ENCODE data around the gene PLAAT3. TPM values are rescaled to one million over a fixed set of nuclear protein-coding genes. Genes with fewer than 3 reads are reported as not detected.
"Not testable (repeated sequence)": the region's sequence is repeated elsewhere in the genome, so short reads cannot be mapped to it uniquely, and the experiment has no call there.

Gene PLAAT3
- polyA plus RNA-seq, 1 experiment, result 8.1 TPM

GRCh38 chr11:63609971-63610580 is 4.2 kb downstream of the PLAAT3 start:
- no peak overlapping the region for H3K4me3 ChIP-seq (ENCODE audit: low read depth, low read length)
- no peak for TF ChIP-seq CTCF (IDR thresholded peaks at IDR 0.05; ENCODE audit: low read depth, low read length)
- DNase-seq (ENCODE audit: low read depth, low spot score), result no peak
- ChIA-PET CTCF (interaction anchor here (1.1 to 1.4 kb wide), 3 partner anchors 26 to 131 kb away, joined by 3 to 8 read pairs (median 3); no protein-coding TSS in a partner anchor), POLR2A (no interaction called here)
- H3K27me3 ChIP-seq (ENCODE audit: control insufficient read depth, insufficient read depth, low read length), result no peaks in the 10 kb centered on the region
- H3K27ac ChIP-seq (ENCODE audit: low read depth, low read length), result no peak overlapping the region
- H3K9me3 ChIP-seq (ENCODE audit: control insufficient read depth, insufficient read depth, low read length), result peaks cover 3% of the 10 kb centered on the region; the same call in 1 of the 2 replicates

- POLR2A ChIA-PET, result no interaction called here
- CTCF ChIA-PET, result interaction anchor here (1.1 to 1.4 kb wide), 3 partner anchors 26 to 130 kb away, joined by 3 to 8 read pairs (median 3); no protein-coding TSS in a partner anchor
- Histone ChIP-seq H3K9me3 (ENCODE audit: control insufficient read depth, insufficient read depth, low read length) (peaks cover 3% of the 10 kb centered on the region; the same call in 1 of the 2 replicates), H3K4me3 (ENCODE audit: low read depth, low read length) (no peak overlapping the region), H3K27me3 (ENCODE audit: control insufficient read depth, insufficient read depth, low read length) (no peaks in the 10 kb centered on the region), H3K27ac (ENCODE audit: low read depth, low read length) (no peak overlapping the region)
- no peak for TF ChIP-seq CTCF (IDR thresholded peaks at IDR 0.05; ENCODE audit: low read depth, low read length)
- no peak for DNase-seq (ENCODE audit: low read depth, low spot score)
Measured at GRCh38 chr11:63609536-63609935, 4.7 kb downstream of the PLAAT3 start.

GRCh38 chr11:63608353-63609345 is 5.6 kb downstream of the PLAAT3 start:
- Histone ChIP-seq H3K4me3 (ENCODE audit: low read depth, low read length) (no peak overlapping the region), H3K27ac (ENCODE audit: low read depth, low read length) (peak overlapping the region; percentile 31), H3K27me3 (ENCODE audit: control insufficient read depth, insufficient read depth, low read length) (no peaks in the 10 kb centered on the region), H3K9me3 (ENCODE audit: control insufficient read depth, insufficient read depth, low read length) (peaks cover 3% of the 10 kb centered on the region; the same call in 1 of the 2 replicates)
- no peak for TF ChIP-seq CTCF (IDR thresholded peaks at IDR 0.05; ENCODE audit: low read depth, low read length)
- ChIA-PET POLR2A (no interaction called here), CTCF (interaction anchor here (1.4 kb wide), 2 partner anchors 27 to 30 kb away, joined by 3 to 8 read pairs; no protein-coding TSS in a partner anchor)
- DNase-seq (ENCODE audit: low read depth, low spot score), result no peak

- no peak for TF ChIP-seq CTCF (IDR thresholded peaks at IDR 0.05; ENCODE audit: low read depth, low read length)
Measured at GRCh38 chr11:63603180-63603518, 11.1 kb downstream of the PLAAT3 start.

GRCh38 chr11:63602290-63603179 is 11.7 kb downstream of the PLAAT3 start:
- H3K27me3 ChIP-seq (ENCODE audit: control insufficient read depth, insufficient read depth, low read length); DNase-seq (ENCODE audit: low read depth, low spot score); H3K27ac ChIP-seq (ENCODE audit: low read depth, low read length); POLR2A ChIA-PET; H3K4me3 ChIP-seq (ENCODE audit: low read depth, low read length); H3K9me3 ChIP-seq (ENCODE audit: control insufficient read depth, insufficient read depth, low read length): not testable (repeated sequence)
- CTCF ChIA-PET, result interaction anchor here (0.7 kb wide), 2 partner anchors 32 to 60 kb away, joined by 3 read pairs; no protein-coding TSS in a partner anchor

More at GRCh38 chr11:63603180-63603518, 11.1 kb downstream of the PLAAT3 start:
- H3K27ac ChIP-seq (ENCODE audit: low read depth, low read length), result no peak overlapping the region
- H3K9me3 ChIP-seq (ENCODE audit: control insufficient read depth, insufficient read depth, low read length), result 0 out of 2 replicates have a peak, but pooled peaks cover 3% of the 10 kb centered on the region
- H3K4me3 ChIP-seq (ENCODE audit: low read depth, low read length), result no peak overlapping the region
- POLR2A ChIA-PET, result no interaction called here
- CTCF ChIA-PET, result no interaction called here
- DNase-seq (ENCODE audit: low read depth, low spot score), result no peak
- H3K27me3 ChIP-seq (ENCODE audit: control insufficient read depth, insufficient read depth, low read length), result no peaks in the 10 kb centered on the region

Data from AG04450 (cell line).